HG02588 (cell line): ENCODE data around the gene ZBTB37.
"Not testable (repeated sequence)": the region's sequence is repeated elsewhere in the genome, so short reads cannot be mapped to it uniquely, and the experiment has no call there.

Source experiments
- ATAC-seq: cut with Tn5 transposase; IDR thresholded peaks from one replicate; pipeline ENCODE4 v1.9.1; 2021; ENCODE audit warnings: mild to moderate bottlenecking, moderate library complexity; ENCODE audit not compliant: unreplicated experiment

The ZBTB37 gene, protein sequence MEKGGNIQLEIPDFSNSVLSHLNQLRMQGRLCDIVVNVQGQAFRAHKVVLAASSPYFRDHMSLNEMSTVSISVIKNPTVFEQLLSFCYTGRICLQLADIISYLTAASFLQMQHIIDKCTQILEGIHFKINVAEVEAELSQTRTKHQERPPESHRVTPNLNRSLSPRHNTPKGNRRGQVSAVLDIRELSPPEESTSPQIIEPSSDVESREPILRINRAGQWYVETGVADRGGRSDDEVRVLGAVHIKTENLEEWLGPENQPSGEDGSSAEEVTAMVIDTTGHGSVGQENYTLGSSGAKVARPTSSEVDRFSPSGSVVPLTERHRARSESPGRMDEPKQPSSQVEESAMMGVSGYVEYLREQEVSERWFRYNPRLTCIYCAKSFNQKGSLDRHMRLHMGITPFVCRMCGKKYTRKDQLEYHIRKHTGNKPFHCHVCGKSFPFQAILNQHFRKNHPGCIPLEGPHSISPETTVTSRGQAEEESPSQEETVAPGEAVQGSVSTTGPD

DNA sequence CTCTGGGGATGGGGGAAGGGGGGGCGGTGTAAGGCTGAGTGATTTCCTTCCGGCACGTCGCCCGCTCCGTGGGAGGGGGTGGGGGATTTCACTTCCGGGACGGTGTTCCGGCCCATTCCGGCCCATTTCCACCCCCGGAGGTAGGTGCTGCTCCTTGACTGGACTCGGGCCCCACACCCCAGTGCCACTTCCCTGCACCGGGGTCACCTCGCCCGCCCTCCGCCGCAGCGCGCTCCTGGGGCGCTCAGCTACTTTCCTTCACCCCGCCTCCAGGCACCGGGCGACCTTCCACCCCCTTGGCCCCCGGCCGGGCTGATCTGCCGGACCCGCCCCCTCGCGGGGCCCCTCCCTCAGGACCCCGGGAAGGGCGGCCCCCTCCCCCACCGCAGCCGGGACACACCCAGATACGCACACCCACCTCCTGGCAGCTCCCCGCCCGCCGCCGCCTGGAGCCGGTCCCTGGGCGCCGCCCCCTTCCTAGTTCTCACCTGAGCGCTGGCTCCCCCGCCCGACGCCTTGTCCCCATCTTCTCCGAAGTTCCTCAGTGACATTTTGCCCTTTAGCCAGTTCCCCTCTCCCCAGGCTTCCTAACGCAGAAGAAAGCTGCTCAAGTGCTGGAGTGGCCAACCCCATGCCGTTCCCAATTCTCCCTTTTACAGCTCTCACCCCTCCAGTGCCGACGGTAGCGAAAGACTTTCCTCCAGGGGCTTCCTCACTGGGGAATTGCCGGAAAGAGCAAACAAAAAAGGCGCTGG is at the start of gene ZBTB37:
TSS of gene ZBTB37 (plus strand) at position 115 of the 755 bp plus-strand sequence. CDS start 1,846 bp downstream, outside the sequence.
- ATAC-seq = peak; percentile 68

DNA sequence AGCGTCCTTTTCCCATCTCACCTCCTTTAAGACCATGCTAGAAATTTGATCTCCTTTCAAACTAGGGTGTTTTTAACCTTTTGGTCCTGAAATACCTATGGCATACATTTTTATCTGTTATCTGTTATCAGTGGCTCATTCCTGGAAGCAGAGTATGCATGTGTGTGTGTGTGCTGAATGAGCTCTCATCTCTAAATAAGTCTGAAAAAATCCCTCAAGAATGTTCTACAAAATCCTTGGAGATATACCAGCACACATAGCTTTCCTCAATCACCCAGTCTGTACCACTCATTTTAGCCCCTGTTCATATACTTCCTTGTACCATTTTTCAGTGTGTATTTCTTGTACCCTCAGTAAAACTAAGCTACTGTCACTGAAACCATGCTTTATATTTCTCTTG is 49.7 kb upstream of the ZBTB37 start:
- no peak for ATAC-seq

DNA sequence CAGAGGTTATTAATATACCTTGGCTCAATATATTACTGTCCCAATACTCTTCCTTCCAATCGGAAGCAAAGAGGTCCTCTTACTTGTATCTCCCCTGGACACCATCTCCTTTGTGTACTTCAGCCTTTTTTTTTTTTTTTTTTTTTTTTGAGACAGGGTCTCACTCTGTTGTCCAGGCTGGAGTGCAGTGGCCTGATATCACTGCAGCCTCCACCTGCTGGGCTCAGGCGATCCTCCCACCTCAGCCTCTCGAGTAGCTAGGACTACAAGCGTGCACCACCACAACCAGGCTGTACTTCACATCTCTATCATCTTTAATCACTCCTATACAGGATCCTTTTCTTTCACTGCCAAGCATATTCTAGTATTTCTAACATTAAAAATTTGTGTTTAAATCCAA is 46.5 kb upstream of the ZBTB37 start:
- ATAC-seq = no peak

DNA sequence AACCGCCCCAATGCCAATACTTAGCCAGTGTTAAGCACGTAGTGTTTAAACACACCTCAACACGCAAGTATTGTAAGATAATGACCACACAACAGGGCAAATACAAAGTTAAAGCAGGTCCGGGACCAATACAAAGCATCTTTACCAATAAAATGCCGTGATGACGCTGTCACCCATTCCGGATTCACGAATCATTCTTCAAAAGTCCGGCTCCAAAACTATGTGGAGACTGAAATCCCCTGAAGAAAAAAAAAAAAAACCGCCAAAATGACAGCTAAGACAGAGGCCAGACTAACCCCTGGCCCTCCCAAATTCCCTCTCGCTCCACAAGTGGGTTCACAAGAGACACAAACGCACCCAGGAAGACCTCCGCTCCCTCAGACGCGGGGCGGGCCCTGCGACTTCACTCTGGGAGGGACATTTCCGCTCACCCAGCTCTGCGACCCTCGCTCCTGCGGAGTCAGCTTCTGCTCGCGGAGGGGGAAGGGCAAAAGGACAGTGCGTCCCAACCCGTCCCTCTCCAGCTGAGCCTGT is 44.3 kb upstream of the ZBTB37 start:
- ATAC-seq = peak; percentile 43

DNA sequence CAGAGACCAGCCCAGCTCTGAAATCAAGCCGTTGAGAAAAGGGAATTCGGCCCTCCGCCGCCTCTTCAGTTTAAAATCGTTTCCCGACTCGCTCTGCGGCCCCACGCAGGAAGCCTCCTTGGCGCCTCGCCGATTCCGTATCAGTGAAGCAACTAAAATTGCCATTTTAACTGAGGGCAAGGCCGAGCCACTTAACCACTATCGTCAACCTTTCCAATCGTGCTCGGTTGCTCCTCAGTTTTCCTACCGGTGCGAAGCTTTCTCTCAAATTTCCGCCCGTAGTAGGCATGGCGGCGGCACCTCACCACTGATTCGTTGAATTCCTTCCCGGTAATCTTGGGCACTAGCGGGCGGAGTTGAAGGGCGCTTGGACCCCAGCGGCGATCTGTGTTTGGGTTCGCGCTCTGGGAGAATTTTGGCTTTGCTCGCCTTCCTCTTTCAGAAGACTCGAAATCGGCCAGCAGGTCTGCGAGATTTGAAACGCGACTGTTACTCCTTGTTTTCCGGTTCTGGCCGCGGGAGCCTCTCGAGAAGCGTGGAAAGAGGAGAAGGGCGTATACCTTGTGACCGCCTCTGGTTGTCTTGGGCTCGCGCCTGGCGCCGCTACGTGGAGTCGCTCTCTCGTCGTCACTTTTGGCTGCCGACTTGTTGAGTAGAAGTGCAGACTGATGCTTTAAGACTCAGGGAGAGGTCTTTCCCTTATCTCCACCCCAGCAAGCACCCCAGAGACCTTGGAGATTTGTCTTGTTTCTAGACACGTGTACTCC is 43.7 kb upstream of the ZBTB37 start, which contains the start of the genes CENPL and DARS2:
TSS of gene CENPL (minus strand) at position 569 of the 767 bp plus-strand sequence. CDS start 13,584 bp downstream, outside the sequence.
TSS of gene DARS2 (plus strand) at position 359 of the 767 bp plus-strand sequence. CDS start 557 bp downstream, outside the sequence.
- peak; percentile 85 for ATAC-seq

DNA sequence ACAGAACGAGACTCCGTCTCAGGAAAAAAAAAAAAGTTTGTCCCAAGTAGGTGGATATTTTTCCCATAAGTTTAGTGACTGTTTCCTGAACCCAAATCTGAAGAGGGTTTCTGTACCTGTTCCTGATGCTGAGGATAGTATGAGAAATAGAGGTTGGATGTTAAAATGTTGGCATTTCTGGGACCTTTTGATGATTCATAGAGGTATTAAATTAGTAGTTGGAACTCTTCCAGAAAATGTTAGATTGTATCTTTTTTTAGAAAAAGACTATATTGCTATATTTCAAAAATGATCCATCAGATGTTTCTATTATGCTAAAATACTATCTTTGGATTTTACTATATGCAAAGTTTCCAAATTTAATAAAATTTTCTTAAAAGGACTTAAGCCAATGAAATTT is 40.6 kb upstream of the ZBTB37 start:
- ATAC-seq = no peak

DNA sequence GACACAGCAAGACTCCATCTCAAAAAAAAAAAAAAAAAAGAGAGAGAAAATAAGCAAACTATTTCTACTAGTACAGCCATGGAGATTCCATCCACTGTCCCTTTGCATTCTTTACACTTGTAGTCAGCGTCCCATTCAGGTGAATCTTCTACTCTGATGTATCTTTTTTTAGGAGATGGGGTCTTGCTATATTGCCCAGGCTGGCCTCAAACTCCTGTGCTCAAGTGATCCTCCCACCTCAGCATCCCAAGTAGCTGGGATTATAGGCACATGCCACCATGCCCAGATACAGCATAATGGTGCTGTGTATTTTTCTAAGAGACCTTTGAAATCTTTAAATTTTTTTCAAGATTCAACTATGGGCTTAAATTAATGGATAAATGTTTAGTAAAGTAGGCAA is 35.4 kb upstream of the ZBTB37 start:
- ATAC-seq = no peak

DNA sequence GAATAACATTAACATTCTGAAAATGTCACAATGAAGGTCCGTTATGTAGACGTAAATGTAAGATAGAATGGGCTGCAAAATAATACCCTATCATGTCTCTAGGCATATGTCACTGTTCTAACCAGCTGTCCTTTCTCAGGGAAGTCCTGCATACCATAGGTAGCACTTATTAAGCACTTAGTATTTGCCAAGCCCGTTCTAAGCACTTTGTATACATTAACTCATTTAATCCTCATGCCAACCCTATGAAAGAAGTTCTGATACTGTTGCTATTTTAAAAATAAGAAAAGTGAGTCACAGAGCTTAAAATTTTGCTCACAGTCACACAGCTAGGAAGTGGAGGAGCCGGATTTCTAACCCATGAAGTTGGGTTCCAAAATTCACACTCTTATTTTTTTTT is 16.1 kb upstream of the ZBTB37 start:
- ATAC-seq = no peak

DNA sequence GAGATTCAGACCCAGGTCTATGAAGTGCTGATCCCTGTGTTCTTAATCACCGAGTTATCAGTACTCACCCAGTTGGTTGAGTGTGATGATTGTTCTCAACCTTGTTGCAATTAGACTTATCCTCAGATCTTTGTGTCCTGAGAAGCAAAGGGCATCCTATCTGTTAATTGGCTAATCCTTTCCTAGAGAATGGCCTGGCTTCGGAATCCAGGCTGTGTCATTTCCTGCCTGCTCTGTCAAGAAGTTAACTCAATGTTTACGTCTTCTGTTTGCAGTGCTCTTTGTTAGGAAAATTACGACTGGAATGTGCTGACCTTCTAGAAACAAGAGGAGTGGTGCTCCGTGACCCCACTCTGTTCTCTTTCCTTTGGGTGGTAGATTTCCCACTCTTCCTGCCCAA is 15.1 kb upstream of the ZBTB37 start:
- ATAC-seq = no peak

DNA sequence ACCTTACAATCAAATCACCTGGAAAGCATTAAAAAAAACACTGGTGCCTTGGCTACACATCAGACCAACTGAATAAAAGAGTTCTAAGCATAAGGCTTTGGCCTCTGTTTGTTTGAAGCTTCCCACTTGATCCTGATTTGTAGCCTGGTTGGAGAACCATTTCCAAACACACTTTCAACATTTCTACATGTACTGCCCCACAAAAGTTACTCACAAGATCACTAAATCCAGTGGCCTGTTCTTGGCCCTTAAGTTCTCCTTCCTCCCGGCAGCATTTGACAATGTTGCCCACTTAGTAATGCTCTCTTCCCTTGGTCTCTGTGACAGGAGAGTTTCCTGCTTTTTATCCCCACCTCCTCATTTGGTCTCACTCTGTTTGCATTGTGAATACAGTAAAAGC is 12.2 kb upstream of the ZBTB37 start:
- no peak for ATAC-seq

DNA sequence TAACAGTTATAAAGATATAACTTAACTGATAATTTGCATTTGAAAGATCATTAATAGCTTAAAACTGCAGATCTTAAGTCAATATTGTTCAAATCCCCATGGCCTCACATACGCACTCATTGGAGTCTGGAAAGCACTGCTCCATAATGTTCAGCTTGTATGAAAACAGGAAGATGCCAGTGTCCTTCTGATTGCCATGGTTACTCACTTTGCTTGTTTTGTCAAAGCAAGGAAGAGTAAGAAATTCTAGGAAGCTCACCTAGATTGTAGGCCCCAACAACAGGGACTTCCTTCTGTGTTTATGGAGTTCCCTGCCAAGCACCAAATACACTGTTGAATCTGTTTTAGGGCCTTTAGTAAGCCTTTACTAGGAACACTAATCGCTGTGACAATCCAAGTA is 11.3 kb upstream of the ZBTB37 start:
- ATAC-seq = no peak

DNA sequence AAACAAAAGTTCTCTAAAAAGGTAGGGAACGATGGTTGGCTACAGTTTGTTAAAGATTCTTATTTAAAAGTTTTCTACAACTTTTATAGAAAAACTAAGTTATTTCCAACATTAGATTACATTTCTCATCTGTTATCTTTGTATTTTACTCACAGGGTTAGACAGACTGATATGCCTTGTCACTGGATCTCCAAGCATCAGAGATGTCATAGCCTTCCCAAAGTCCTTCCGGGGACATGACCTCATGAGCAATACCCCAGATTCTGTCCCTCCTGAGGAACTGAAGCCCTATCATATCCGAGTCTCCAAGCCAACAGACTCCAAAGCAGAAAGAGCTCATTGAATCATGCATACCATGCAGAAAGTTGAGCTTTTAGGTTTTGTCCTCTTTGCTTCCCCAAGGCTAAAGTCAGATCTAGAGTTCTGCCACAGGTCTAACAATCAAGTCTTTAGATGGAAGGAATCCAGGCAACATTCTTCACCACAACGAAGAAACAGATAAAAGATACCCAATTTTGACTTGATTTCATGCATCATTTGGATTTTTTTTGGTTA is 10.7 kb upstream of the ZBTB37 start:
- no peak for ATAC-seq

DNA sequence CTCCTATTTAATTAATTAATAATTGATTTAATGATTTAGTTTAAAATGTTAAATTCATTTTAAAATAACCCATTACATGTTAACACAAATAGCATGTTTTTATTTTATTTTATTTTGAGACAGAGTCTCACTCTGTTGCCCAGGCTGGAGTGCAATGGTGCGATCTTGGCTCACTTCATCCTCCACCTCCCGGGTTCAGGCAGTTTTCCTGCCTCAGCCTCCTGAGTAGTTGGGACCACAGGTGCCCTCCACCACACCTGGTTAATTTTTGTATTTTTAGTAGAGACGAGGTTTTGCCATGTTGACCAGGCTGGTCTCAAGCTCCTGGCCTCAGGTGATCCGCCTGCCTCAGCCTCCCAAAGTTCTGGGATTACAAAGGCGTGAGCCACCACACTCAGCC is 8.6 kb upstream of the ZBTB37 start:
- not testable (repeated sequence) for ATAC-seq

DNA sequence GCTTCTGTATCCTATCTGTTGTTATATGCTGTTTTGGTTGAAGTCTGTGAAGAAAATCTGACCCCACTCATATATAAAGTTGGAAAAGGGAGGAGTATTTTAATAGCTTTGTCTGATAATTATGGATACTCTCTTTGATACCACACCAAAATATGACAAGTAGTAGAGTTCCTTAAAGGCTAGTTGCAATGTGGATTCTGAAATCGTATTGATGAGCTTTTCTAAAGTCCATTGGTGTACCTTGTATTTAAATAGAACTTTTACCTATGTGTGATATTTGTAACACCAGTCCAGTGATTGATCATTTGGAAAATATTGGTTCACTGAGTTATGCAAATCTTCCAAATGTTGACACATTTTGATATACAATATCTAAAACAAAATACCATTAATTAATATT is 8.1 kb upstream of the ZBTB37 start:
- ATAC-seq = no peak

DNA sequence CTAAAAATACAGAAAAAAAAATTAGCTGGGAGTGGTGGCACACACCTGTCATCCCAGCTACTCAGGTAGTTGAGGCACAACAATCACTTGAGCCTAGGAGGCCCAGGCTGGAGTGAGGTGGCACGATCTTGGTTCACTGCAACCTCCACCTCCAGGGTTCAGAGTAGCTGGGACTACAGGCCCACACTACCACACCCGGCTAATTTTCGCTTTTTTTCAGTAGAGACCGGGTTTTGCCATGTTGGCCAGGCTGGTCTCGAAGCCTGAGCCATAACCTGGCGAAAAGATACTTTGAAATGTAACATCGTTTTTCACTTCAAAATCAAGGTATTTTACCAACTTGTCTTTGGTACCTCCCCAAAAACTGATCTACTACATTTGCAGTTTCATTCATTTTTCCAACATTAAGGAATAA is 6.4 kb upstream of the ZBTB37 start:
- no peak for ATAC-seq

DNA sequence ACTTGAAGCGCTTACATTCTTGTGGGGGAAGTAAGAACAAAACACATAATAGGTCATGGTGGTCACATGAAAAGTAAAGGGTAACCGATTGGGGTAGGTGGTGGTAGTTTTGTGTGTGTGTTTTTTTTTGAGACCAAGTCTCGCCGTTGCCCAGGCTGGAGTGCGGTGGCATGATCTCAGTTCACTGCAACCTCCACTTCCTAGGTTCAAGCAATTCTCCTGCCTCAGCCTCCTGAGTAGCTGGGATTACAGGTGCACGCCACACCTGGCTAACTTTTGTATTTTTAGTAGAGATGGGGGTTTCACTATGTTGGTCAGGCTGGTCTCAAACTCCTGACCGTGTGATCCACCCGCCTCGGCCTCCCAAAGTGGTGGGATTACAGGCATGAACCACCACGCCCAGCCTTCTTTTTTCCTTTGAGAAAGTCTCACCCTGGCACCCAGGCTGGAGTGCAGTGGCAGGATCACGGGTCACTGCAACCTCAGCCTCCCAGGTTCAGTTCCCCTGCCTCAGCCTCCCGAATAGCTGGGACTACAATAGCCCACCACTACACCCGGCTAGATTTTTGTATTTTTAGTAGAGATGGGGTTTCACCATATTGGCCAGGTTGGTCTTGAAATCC is 5.9 kb upstream of the ZBTB37 start:
- not testable (repeated sequence) for ATAC-seq

DNA sequence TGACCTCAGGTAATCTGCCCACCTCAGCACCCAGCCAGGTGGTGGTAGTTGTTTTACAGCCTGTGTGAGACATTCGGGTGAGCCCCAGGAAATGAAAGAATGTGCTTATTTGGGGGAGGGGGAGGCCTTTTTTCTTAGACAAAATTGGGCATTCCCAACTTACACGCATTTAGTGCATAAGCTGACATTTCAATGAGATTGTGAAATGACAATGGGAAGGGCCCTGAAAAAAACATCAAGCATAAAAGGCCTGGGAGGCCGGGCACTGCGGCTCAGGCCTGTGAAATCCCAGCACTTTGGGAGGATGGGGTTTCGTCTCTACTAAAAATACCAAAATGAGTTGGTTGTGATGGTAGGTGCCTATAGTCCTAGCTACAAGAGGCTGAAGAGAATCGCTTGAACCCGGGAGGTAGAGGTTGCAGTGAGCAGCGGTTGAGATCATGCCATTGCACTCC is 5.4 kb upstream of the ZBTB37 start:
- no peak for ATAC-seq

DNA sequence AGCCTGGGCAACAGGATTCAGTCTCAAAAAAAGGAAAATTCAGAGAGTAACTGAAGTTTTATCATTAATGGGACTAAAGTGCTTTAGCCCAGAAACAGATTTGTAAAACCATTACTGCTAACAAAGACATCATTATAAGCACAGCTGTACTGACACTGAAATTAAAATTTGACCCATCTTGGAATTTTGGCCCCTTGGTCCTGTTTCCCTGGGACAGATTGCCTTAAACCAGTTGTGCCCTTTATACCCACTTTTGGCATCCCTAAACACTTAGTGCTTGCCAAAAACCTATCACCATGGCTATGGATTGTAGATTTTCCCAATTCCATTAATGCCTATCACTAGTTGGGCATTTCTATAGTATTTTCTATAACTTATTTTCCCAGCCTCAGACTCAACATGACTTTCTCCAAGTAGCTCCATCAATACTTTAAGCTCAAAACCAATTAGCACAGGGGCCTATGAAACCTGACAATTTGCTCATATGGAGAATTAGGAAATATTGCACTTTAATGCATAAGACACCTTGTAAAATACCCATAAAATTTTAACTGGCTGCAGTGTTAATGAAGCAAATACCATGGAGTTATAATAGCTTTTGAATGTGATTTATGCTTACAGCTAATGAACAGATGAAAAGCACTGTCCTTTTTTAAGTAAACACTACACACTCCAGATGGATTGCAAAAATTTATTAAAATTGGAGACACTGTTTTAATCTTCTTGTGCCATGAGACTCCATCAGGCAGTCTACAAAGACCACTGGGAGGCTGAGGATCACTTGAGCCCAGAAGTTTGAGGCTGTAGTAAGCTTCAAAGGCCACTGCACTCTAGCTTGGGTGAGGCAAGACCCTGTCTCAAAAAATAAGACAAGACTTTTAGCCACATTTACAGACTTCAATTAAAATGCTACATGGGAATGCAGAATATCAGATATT is 4.7 kb upstream of the ZBTB37 start:
- no peak for ATAC-seq
